ENCODE data around the gene IQSEC1. TPM values are rescaled to one million over a fixed set of nuclear protein-coding genes. Genes with fewer than 3 reads are reported as not detected.

Gene IQSEC1
- total and polyA plus RNA-seq, 10 of the 15 experiments (the other 5 are each of a cell fraction or from before 2014, with no cell fraction given), result 0.92 to 55.2 (median 8.5) TPM

DNA sequence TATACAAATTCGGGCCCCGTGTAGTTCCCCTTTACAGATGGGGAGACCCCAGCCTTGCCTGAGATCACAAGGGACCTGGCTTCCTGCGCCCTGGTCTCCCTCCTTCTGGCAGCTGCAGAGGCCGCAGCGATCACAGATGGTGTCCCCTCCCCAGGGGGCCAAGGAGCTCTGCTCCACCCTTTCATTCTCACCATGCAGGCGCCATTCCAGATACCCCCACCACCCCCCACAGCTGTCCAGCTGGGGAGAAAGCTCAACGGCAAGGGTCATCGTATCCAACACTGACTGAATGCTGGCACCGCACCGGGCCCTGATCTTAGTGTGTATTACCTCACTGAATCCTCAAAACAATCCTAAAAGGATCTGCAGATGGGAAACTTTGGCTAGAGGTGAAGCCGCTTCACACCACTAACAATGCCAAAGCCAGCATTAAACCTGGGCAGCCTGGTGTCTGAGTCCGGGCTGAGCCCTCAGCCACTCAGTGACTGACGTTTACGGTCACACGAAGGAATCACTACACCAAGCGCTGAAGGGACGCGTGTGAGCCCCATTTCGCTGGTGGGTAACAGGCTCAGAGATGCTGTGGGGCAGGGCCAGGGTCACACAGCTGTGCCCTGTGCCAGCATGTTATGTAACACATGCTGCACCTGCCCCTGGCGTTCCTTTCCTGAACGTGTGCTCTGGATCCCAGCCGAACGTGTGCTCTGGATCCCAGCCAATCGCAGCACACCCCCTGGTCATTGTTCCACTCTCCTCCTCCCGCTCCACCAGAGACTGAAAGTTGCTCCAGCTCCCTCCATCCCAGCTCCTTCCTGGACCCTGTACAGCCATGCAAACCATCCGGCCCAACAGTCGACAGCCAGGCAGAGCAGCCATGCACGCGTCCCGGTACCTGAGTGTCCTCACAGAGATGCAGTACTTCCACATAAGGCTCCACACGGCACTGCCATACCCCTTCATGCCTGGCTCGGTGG, 51.8 kb downstream of the IQSEC1 start (continued):
- TF ChIP-seq, protein P1, sequence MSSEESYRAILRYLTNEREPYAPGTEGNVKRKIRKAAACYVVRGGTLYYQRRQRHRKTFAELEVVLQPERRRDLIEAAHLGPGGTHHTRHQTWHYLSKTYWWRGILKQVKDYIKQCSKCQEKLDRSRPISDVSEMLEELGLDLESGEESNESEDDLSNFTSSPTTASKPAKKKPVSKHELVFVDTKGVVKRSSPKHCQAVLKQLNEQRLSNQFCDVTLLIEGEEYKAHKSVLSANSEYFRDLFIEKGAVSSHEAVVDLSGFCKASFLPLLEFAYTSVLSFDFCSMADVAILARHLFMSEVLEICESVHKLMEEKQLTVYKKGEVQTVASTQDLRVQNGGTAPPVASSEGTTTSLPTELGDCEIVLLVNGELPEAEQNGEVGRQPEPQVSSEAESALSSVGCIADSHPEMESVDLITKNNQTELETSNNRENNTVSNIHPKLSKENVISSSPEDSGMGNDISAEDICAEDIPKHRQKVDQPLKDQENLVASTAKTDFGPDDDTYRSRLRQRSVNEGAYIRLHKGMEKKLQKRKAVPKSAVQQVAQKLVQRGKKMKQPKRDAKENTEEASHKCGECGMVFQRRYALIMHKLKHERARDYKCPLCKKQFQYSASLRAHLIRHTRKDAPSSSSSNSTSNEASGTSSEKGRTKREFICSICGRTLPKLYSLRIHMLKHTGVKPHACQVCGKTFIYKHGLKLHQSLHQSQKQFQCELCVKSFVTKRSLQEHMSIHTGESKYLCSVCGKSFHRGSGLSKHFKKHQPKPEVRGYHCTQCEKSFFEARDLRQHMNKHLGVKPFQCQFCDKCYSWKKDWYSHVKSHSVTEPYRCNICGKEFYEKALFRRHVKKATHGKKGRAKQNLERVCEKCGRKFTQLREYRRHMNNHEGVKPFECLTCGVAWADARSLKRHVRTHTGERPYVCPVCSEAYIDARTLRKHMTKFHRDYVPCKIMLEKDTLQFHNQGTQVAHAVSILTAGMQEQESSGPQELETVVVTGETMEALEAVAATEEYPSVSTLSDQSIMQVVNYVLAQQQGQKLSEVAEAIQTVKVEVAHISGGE (CRISPR knock-in tag; IDR thresholded peaks at IDR 0.05), result no peak
- TF ChIP-seq EED (IDR thresholded peaks at IDR 0.05; ENCODE audit: low read depth), result no peak
- TF ChIP-seq SIN3A (IDR thresholded peaks at IDR 0.05; ENCODE audit: low read depth, low read length), result no peak
- TF ChIP-seq EP300 (IDR thresholded peaks at IDR 0.05; ENCODE audit: borderline replicate concordance in 1 of 2, control insufficient read depth in 1 of 2, low read depth in 2 of 2, low read length in 2 of 2), result no peak
- no peak for TF ChIP-seq ZBTB4 (CRISPR knock-in tag; IDR thresholded peaks at IDR 0.05)
- TF ChIP-seq GABPA (IDR thresholded peaks at IDR 0.05; ENCODE audit: low read depth), result no peak
- peak; percentile 38; the same call in 1 of the 3 replicates for TF ChIP-seq POU2F2 (IDR thresholded peaks at IDR 0.05; ENCODE audit: borderline replicate concordance, low read depth, low read length)
- TF ChIP-seq, protein P2, sequence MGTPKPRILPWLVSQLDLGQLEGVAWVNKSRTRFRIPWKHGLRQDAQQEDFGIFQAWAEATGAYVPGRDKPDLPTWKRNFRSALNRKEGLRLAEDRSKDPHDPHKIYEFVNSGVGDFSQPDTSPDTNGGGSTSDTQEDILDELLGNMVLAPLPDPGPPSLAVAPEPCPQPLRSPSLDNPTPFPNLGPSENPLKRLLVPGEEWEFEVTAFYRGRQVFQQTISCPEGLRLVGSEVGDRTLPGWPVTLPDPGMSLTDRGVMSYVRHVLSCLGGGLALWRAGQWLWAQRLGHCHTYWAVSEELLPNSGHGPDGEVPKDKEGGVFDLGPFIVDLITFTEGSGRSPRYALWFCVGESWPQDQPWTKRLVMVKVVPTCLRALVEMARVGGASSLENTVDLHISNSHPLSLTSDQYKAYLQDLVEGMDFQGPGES (IDR thresholded peaks at IDR 0.05), result no peak
- no peak for TF ChIP-seq ZBED1 (IDR thresholded peaks at IDR 0.05; ENCODE audit: borderline replicate concordance)
- 0 out of 2 replicates have a peak, but pooled peaks have one; percentile 7 for TF ChIP-seq IRF4 (IDR thresholded peaks at IDR 0.05; ENCODE audit: low read depth, low read length)
- TF ChIP-seq BACH1 (IDR thresholded peaks at IDR 0.05; ENCODE audit: borderline replicate concordance), result peak; percentile 58; the same call in 1 of the 2 replicates
- TF ChIP-seq POLR2AphosphoS2 (IDR thresholded peaks at IDR 0.05; ENCODE audit: low read depth, low read length), result 0 out of 2 replicates have a peak, but pooled peaks have one; percentile 27
- no peak for TF ChIP-seq YBX1 (IDR thresholded peaks at IDR 0.05)
- TF ChIP-seq TBL1XR1 (IDR thresholded peaks at IDR 0.05; ENCODE audit: low read depth, low read length), result no peak
- no peak for TF ChIP-seq MYB (IDR thresholded peaks at IDR 0.05; ENCODE audit: borderline replicate concordance, low read depth, low read length)
- no peak for TF ChIP-seq CREB1 (IDR thresholded peaks at IDR 0.05; ENCODE audit: low read depth)
- TF ChIP-seq EGR1 (IDR thresholded peaks at IDR 0.05; ENCODE audit: borderline replicate concordance in 1 of 2, low read depth in 2 of 2, low read length in 2 of 2), result no peak
- no peak for TF ChIP-seq STAT3 (IDR thresholded peaks at IDR 0.05; ENCODE audit: low read depth, low read length)
- TF ChIP-seq BCL11A (IDR thresholded peaks at IDR 0.05; ENCODE audit: low read depth, low read length), result no peak
- no peak for TF ChIP-seq MEF2A (IDR thresholded peaks at IDR 0.05; ENCODE audit: insufficient read depth, low read depth, low read length)
- no peak for TF ChIP-seq KLF5 (IDR thresholded peaks at IDR 0.05; ENCODE audit: partially characterized antibody)
- TF ChIP-seq DPF2 (IDR thresholded peaks at IDR 0.05), result no peak
- no peak for TF ChIP-seq FOXK2 (IDR thresholded peaks at IDR 0.05)
- no peak for TF ChIP-seq STAT1 (conservative IDR thresholded peaks at IDR 0.05)

All from GM12878 (cell line).